Stromal cell of bone marrow (primary cell): ENCODE results near the gene FABP6.
"Not testable (repeated sequence)": the region's sequence is repeated elsewhere in the genome, so short reads cannot be mapped to it uniquely, and the experiment has no call there.

Experiments used
- DNase-seq: peaks from one replicate; pipeline ENCODE4 v3.0.0-alpha.2; 2012; ENCODE audit warnings: low read depth

FABP6 gene

DNA sequence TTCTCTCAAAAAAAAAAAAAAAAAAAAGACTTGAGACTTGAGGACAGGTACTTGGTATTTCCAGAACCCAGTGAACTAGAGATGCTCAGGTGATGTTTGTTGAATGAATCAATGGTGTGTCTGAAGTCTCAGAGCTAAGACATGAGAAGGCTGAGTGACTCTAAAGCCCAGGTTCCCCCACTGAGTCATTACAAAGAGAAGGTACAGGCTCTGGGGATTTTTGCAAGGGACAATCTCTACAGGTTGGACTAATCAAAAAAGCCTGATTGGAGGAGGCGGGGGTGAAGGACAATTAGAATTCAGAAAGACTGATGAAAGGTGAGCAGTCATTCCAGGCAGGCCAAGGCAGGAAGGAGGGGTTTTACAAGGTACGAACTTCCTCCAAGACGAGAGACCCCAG, 8.2 kb upstream of the FABP6 start:
- no peak for DNase-seq

DNA sequence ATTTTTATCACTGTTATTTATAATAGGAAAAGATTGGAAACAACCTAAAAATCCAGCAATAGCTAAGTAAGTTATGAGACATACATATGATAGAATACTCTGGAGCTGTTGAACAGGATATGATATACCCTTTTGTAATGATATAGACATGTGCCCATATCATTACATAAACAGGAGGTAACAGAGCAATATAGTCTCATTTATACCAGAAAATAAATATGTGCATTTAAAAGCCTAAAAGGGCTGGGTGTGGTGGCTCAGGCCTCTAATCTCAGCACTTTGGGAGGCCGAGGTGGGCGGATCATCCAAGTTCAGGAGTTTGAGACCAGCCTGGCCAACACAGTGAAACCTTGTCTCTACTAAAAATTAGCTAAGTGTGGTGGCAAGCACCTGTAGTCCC, 2.3 kb upstream of the FABP6 start:
- DNase-seq: no peak

- DNase-seq: peak; percentile 32
Observed at GRCh38 chr5:160230686-160231527, 1.6 kb downstream of the FABP6 start.

DNA sequence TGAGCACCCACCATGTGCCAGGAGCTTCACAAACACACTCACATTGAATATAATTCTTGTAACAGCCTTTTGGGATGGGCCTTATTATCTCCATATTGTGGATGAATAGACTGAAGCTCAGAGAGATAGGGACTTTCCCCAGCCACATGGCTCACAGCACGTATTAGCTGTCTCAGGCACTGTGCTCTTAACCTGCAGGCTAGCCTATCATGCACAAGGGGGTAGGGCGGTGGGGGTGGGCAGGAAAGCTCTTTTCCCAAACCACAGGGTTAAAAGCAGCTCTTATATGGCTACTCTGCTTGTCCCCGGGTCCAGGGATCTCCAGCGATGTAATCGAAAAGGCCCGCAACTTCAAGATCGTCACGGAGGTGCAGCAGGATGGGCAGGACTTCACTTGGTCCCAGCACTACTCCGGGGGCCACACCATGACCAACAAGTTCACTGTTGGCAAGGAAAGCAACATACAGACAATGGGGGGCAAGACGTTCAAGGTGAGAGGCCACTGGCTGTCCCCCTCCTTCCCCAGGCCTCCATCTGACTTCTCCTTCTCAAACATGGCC, 2.6 kb downstream of the FABP6 start:
- no peak for DNase-seq

- DNase-seq: no peak
Observed at GRCh38 chr5:160233215-160233614, 3.9 kb downstream of the FABP6 start.

DNA sequence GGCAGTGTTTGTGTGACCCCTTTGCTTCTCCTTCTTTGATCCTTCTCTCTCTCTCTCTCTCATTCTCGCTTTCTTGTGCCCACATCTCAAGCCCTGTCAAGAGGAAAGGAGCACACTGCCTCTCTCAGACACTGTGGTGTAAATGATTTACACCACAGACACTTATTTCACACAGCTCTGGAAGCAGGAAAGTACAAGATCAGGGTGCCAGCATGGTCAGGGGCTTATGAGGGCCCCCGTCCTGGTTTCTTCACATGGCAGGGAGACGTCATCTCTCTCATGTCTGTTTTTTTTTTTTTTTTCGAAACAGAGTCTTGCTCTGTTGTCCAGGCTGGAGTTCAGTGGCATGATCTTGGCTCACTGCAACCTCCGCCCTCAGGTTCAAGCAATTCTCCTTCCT, 6.4 kb downstream of the FABP6 start:
- DNase-seq: no peak

GRCh38 chr5:160237571-160238093, 8.3 kb downstream of the FABP6 start:
- no peak for DNase-seq

DNA sequence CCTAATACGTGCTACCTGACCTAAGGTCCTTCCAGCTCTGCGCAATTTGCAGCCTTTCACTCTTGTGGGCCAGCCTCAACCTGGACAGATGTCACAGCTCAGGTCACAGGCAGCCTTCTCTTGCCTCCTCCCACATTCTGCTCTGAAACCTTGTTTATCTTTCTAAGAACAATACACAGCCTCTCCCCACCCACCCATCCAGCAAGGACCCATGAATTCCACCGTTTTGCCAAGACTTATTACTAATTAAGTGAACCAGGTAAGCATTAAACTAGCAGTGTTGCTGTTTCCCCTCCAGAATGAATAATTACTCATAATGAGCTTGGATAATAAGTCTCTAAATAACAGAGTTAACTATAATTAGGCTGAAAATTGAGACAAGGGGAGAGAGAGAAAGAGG, 11.0 kb downstream of the FABP6 start:
- no peak for DNase-seq

GRCh38 chr5:160242145-160242544, 12.8 kb downstream of the FABP6 start:
- no peak for DNase-seq

DNA sequence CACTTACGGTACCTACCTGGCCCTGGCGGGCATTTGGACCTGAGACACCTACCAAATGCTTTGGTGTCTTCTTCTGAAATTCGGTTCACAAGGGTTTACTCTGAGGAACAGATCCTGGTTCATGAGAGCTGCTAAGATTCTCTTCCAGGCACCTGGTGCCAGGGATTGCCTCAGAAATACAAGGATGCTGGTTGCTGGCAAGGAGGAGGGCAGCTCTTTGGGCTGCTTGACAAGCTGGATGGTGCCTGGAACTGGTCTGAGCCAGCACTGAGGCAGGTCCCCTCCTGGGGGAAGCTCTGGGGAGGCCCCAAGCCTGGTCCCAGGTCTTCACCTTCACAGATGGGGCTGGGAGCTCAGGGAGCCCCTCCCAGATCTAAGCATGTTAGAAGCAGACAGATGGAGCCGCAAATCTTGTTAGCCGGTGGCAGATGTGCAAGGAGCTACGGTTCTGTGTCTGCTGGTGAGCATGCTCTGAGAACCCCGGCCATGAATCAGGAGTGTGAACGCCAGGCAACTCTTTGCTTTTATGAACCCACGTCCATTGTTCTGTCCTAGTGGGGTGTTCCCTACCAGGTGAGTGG, 16.3 kb downstream of the FABP6 start:
- DNase-seq: no peak

DNA sequence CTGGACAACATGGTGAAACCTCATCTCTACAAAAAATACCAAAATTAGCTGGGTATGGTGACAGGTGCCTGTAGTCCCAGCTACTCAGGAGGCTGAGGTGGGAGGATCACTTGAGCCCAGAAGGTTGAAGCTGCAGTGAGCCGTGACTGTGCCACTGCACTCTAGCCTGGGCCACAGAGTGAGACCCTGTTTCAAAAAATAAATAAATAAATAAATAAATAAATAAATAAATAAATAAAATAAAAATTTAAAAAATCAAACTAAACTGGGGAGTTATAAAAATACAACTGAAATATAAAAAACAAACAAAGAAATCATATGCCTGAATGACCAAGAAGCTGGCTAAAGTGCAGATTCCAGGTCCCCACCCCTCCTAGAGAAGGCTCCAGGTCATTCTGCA, 20.3 kb downstream of the FABP6 start:
- not testable (repeated sequence) for DNase-seq

GRCh38 chr5:160250226-160250625, 20.9 kb downstream of the FABP6 start:
- no peak for DNase-seq

- DNase-seq: no peak
Observed at GRCh38 chr5:160250826-160251225, 21.5 kb downstream of the FABP6 start.

DNA sequence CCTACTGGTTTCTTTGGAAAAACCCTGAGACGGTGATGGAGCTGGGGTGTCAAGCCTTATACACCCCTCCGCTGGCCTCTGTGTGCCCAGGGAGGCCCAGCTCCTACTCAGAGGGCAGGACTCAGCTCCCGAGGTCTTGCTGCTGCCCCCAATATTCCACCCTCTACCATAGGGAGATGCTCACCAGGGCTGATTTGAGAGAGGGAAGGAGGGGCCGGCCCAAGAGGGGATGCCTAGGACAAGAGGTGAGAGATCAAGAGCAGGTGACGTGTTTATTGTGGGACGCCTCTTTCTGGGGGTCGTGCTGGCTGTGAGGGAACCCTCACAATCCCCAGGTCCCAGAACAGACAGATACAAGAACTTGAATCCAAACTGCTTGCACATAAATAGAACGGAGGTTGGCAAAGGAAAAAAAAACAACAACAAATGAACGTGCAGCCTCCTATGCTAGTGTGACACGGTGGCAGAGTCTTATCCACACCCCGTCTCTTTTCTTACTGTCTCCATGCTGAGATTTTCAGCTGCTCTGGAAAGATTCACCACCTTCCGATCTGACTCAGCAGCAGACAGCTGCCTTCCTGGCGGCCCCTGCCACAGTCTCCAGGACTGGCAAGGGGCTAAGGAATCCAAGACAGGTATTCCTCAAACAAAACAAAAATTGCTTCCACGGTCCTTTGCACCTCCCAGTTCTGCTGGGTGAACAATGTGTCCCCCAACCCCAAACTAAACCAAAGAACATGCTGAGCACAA, 22.3 kb downstream of the FABP6 start:
- no peak for DNase-seq

DNA sequence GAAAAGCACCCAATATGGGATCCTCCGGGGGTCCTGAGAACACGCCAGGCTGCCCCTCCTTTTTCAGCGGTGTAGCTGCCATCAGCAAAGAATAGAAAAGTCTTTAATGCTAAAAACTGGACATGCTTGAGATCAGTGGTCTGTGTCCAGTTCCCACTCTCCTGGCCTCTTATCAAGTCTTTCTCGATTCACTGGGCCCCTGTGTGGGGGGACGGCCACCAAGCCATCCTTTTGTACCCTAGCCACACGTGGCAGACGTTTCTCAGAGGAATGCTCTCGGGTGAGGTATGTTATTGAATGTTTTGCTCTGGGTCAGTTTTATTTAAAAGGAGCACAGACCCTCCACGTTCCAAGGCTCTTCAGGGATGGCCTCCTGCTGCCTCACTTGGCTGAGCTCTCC, 23.6 kb downstream of the FABP6 start:
- no peak for DNase-seq

- no peak for DNase-seq
Observed at GRCh38 chr5:160253441-160253840, 24.1 kb downstream of the FABP6 start.

- no peak for DNase-seq
Observed at GRCh38 chr5:160254706-160255105, 25.4 kb downstream of the FABP6 start.

- no peak for DNase-seq
Observed at GRCh38 chr5:160259341-160259740, 30.0 kb downstream of the FABP6 start.

GRCh38 chr5:160260006-160260775, 30.9 kb downstream of the FABP6 start:
- DNase-seq: no peak

DNA sequence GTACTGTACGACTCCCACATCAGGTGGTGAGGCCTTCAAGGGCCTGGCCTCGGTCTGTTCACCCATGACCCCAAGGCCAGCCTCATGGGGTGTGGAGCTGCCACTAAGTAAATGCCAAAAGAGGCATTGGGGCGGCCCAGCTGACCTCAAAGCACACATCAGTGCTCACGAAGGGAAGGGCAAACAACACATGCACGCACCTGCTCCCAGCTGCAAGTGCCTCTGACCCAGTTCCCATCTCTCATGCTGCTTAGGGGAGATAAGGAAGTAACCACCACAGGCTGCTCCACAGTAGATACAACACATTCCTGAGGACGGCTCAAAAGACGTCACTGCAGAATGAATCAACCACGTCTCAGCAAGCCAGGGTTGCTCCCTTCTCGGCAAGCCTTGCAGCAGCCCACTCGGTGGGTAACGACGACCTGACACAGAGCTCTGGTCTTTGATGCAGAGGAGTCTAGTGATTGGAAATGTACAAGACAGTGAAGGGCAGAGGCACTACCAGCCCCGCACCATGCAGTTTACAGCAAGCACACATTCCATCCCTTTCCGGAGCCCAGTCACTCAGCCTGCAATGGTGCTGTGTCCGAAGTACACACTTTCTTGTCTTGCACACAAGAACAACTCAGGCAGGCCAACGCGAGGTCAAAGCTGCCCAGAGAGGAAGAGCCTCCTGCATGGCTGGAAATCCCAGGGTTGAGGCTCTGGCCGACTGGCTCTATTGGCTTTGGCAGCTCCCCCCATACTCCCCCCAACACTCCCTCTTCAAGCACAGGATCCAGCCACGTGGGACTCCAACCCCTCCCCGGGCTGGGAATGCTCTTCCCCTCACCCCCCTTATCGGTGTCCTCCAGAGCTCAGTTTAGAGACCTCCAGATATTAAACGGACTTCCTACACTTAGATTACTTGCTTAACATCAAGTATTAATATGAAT, 31.8 kb downstream of the FABP6 start:
- no peak for DNase-seq
